HEK293 (cell line): Measurements from ENCODE around the gene IMMT.

Experiments used
- ATF2 ChIP-seq: fragments of 450-650 bp; formaldehyde crosslinking; IDR thresholded peaks from 2 replicates; pipeline ENCODE4 v1.5.1; 2016; ENCODE audit warnings: missing biosample characterization, missing genetic modification characterization, low read depth
- BCL11A ChIP-seq: fragments of 450-650 bp; formaldehyde crosslinking; IDR thresholded peaks from 2 replicates; pipeline ENCODE4 v1.5.1; 2016; ENCODE audit warnings: low read depth, missing biosample characterization, missing genetic modification characterization
- BCL11B ChIP-seq: fragments of 450-650 bp; formaldehyde crosslinking; IDR thresholded peaks from 2 replicates; pipeline ENCODE4 v1.5.1; 2016; ENCODE audit warnings: low read depth, missing biosample characterization, missing genetic modification characterization
- KLF17 ChIP-seq: fragments of 450-650 bp; formaldehyde crosslinking; IDR thresholded peaks from 2 replicates; pipeline ENCODE4 v1.5.1; 2016; ENCODE audit warnings: missing biosample characterization, missing genetic modification characterization
- PRDM2 ChIP-seq: fragments of 450-650 bp; formaldehyde crosslinking; IDR thresholded peaks from 2 replicates; pipeline ENCODE4 v1.5.1; 2016; ENCODE audit warnings: missing biosample characterization, missing genetic modification characterization, borderline replicate concordance
- PRDM4 ChIP-seq: fragments of 450-650 bp; formaldehyde crosslinking; IDR thresholded peaks from 2 replicates; pipeline ENCODE4 v1.5.1; 2017; ENCODE audit warnings: missing biosample characterization, missing genetic modification characterization
- ZBTB20 ChIP-seq: fragments of 450-650 bp; formaldehyde crosslinking; IDR thresholded peaks from 2 replicates; pipeline ENCODE4 v1.5.1; 2016; ENCODE audit warnings: missing biosample characterization, missing genetic modification characterization
- ZFP37 ChIP-seq: fragments of 450-650 bp; formaldehyde crosslinking; IDR thresholded peaks from 2 replicates; pipeline ENCODE4 v1.5.1; 2016; ENCODE audit warnings: missing biosample characterization, missing genetic modification characterization
- ZNF140 ChIP-seq: fragments of 450-650 bp; formaldehyde crosslinking; IDR thresholded peaks from 2 replicates; pipeline ENCODE4 v1.5.1; 2016; ENCODE audit warnings: missing biosample characterization, missing genetic modification characterization
- ZNF169 ChIP-seq: fragments of 450-650 bp; formaldehyde crosslinking; IDR thresholded peaks from 2 replicates; pipeline ENCODE4 v1.5.1; 2016; ENCODE audit warnings: missing biosample characterization, missing genetic modification characterization
- ZNF18 ChIP-seq: fragments of 450-650 bp; formaldehyde crosslinking; IDR thresholded peaks from 2 replicates; pipeline ENCODE4 v1.5.1; 2016; ENCODE audit warnings: missing biosample characterization, missing genetic modification characterization
- ZNF19 ChIP-seq: fragments of 450-650 bp; formaldehyde crosslinking; IDR thresholded peaks from 2 replicates; pipeline ENCODE4; 2016; ENCODE audit warnings: missing biosample characterization, missing genetic modification characterization, low read depth
- ZNF221 ChIP-seq: fragments of 450-650 bp; formaldehyde crosslinking; IDR thresholded peaks from 2 replicates; pipeline ENCODE4 v1.5.1; 2017; ENCODE audit warnings: missing biosample characterization, missing genetic modification characterization, borderline replicate concordance
- ZNF23 ChIP-seq: fragments of 450-650 bp; formaldehyde crosslinking; IDR thresholded peaks from 2 replicates; pipeline ENCODE4 v1.5.1; 2016; ENCODE audit warnings: missing biosample characterization, missing genetic modification characterization, borderline replicate concordance
- ZNF239 ChIP-seq: fragments of 450-650 bp; formaldehyde crosslinking; IDR thresholded peaks from 2 replicates; pipeline ENCODE4 v1.5.1; 2016; ENCODE audit warnings: missing biosample characterization, missing genetic modification characterization
- ZNF302 ChIP-seq: fragments of 450-650 bp; formaldehyde crosslinking; IDR thresholded peaks from 2 replicates; pipeline ENCODE4 v1.5.1; 2016; ENCODE audit warnings: missing biosample characterization, missing genetic modification characterization, low read depth
- ZNF416 ChIP-seq: fragments of 450-650 bp; formaldehyde crosslinking; IDR thresholded peaks from 2 replicates; pipeline ENCODE4 v1.5.1; 2016; ENCODE audit warnings: missing biosample characterization, missing genetic modification characterization
- ZNF621 ChIP-seq: fragments of 450-650 bp; formaldehyde crosslinking; IDR thresholded peaks from 2 replicates; pipeline ENCODE4 v1.5.1; 2017; ENCODE audit warnings: missing biosample characterization, missing genetic modification characterization
- ZNF654 ChIP-seq: fragments of 450-650 bp; formaldehyde crosslinking; IDR thresholded peaks from 2 replicates; pipeline ENCODE4 v1.5.1; 2016; ENCODE audit warnings: low read depth, missing biosample characterization, missing genetic modification characterization
- ZNF704 ChIP-seq: fragments of 450-650 bp; formaldehyde crosslinking; IDR thresholded peaks from 2 replicates; pipeline ENCODE4 v1.5.1; 2016; ENCODE audit warnings: missing biosample characterization, missing genetic modification characterization
- ZNF707 ChIP-seq: fragments of 450-650 bp; formaldehyde crosslinking; IDR thresholded peaks from 2 replicates; pipeline ENCODE4 v1.5.1; 2016; ENCODE audit warnings: missing biosample characterization, missing genetic modification characterization
- ZNF76 ChIP-seq: fragments of 450-650 bp; formaldehyde crosslinking; IDR thresholded peaks from 2 replicates; pipeline ENCODE4; 2016; ENCODE audit warnings: low read depth, missing biosample characterization, missing genetic modification characterization, borderline replicate concordance
- ZSCAN18 ChIP-seq: fragments of 450-650 bp; formaldehyde crosslinking; IDR thresholded peaks from 2 replicates; pipeline ENCODE4 v1.5.1; 2016; ENCODE audit warnings: missing biosample characterization, missing genetic modification characterization

IMMT gene

GRCh38 chr2:86195055-86195807 lies at the start of gene IMMT (continued):
- TF ChIP-seq PRDM2 (tag by site-specific recombination) (no peak), ZBTB20 (tag by site-specific recombination) (peak; percentile 61; the same call in 1 of the 2 replicates), ZNF654 (tag by site-specific recombination) (no peak), ZNF76 (tag by site-specific recombination) (0 out of 2 replicates have a peak, but pooled peaks have one; percentile 47), PRDM4 (0 out of 2 replicates have a peak, but pooled peaks have one; percentile 29), ZNF707 (tag by site-specific recombination) (no peak), ZNF140 (tag by site-specific recombination) (no peak), ZNF169 (tag by site-specific recombination) (no peak), BCL11A (tag by site-specific recombination) (peak; percentile 69; the same call in 1 of the 2 replicates), ZNF221 (tag by site-specific recombination) (no peak), ZNF23 (tag by site-specific recombination) (no peak), ZSCAN18 (tag by site-specific recombination) (no peak), ZNF19 (tag by site-specific recombination) (no peak), KLF17 (tag by site-specific recombination) (0 out of 2 replicates have a peak, but pooled peaks have one; percentile 53), ZNF621 (no peak), BCL11B (tag by site-specific recombination) (peak; percentile 16; the same call in 1 of the 2 replicates), ZNF416 (tag by site-specific recombination) (no peak), ZNF704 (no peak), ZNF239 (tag by site-specific recombination) (0 out of 2 replicates have a peak, but pooled peaks have one; percentile 37), ZNF18 (no peak), ZNF302 (no peak), ATF2 (no peak), ZFP37 (tag by site-specific recombination) (peak; percentile 99)
